ENCODE results near the gene NTPCR. TPM values are rescaled to one million over a fixed set of nuclear protein-coding genes. Genes with fewer than 3 reads are reported as not detected.
A peak's percentile ranks its signal among the peaks of the same experiment; 100 is the strongest.
"Not testable (repeated sequence)": the region's sequence is repeated elsewhere in the genome, so short reads cannot be mapped to it uniquely, and the experiment has no call there.

Gene NTPCR
- 11.4 TPM for total RNA-seq

GRCh38 chr1:232950197-232951176 is at the start of gene NTPCR:
TSS of gene NTPCR (plus strand) at chr1:232950611. CDS start at chr1:232950711, 100 bp downstream.
- DNase-seq: peak; percentile 85

DNA sequence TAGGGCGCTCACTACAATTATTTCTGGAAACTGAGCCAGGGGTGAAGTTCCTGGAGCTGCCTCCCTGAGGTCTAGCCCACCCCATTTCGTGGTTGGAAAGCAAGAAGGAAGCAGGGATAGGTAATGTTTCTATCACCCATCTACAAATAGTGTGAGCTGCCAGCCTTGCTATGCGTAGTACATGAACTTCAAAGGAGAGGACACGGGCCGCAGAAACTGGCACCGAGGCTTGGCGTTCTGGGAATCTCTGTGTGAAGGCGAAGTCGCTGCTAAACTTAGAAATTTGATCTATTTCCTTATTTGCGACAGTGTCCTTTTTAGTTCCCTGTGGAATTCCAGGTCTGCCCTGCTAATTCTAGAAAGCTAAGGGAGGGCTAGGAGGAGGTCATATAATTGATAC is 49.6 kb upstream of the NTPCR start:
- DNase-seq: no peak

DNA sequence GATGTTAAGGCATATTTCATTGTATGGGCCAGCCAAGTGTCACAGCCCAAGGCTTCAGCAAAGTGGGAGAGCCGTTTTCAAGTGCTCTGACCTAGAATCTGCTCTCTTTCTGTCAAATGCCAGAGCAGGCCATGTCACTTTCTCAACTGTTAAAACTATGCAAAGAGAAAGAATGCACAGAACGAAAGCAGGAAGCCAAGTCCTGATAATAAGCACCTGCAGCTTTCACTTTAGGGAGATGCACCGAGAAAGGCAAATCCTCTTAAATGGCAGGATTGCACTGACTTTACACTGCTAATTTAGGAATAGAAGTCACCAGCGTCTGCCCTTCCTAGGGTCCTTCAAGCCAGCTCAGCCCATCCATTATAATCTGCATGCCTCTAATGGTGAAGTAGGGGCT is 49.2 kb upstream of the NTPCR start:
- DNase-seq: no peak

DNA sequence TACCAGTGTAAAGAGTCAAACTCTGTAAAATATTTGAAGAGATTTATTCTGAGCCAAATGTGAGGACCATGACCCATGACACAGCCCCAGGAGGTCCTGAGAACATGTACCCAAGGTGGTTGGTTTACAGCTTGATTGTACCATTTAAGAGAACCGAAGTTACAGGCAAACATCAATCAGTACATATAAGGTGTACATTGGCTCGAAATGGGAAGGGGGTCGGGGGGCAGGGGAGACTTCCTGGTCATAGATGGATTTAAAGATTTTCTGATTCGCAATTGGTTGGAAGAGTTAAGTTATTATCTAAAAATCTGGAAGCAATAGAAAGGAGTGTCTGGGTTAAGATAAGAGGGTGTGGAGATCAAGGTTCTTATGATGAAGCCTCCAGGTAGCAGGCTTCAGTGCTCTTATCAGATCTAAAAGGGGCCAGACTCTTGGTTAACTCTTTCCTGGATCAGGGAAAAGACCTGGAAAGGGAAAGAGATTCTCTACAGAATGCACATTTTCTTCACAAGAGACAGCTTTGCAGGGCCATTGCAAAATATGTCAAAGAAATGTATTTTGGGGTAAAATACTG is 47.5 kb upstream of the NTPCR start:
- no peak for DNase-seq

- DNase-seq: no peak
Measured at GRCh38 chr1:232904131-232904530, 46.3 kb upstream of the NTPCR start.

- no peak for DNase-seq
Measured at GRCh38 chr1:232904566-232904965, 45.8 kb upstream of the NTPCR start.

- DNase-seq: no peak
Measured at GRCh38 chr1:232905331-232906034, 44.9 kb upstream of the NTPCR start.

DNA sequence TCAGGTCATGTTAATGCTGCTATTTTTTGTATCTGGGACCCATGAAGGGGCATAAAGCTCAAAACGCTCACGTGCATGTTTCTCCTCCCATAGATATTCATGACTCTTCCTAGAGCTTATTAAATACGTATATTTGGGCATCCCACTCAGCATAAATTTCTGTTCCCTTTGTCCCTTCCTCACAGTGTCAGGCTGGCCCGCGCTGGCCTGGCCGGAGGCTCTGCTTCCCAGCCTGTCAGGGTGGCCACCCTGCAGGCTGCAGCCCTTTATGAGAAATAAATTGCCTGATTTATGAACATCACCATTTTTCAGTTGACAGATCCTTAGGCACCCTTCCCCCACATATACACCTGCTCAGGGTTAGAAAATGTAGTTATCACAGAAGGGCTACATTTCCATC is 44.0 kb upstream of the NTPCR start:
- no peak for DNase-seq

GRCh38 chr1:232908831-232909230 is 41.6 kb upstream of the NTPCR start:
- DNase-seq: no peak

DNA sequence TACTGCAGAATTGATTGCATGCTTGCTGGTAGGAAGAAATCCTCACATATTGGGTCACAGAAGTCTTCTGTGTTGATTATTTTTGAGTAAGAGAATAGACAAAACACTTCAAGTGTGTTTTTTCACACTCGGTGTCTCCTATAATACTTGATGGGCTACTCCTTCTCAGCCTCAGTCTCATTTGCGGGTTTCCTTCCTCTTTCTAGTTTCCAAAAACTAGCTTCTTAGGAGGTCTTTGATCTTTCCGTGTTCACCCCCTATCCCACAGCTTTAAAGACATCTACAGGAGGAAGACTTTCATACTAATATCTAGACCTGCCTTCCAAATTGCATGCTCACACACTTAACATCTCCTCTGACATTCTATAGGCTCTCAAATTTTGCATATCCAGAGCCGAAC is 40.7 kb upstream of the NTPCR start:
- DNase-seq: no peak

DNA sequence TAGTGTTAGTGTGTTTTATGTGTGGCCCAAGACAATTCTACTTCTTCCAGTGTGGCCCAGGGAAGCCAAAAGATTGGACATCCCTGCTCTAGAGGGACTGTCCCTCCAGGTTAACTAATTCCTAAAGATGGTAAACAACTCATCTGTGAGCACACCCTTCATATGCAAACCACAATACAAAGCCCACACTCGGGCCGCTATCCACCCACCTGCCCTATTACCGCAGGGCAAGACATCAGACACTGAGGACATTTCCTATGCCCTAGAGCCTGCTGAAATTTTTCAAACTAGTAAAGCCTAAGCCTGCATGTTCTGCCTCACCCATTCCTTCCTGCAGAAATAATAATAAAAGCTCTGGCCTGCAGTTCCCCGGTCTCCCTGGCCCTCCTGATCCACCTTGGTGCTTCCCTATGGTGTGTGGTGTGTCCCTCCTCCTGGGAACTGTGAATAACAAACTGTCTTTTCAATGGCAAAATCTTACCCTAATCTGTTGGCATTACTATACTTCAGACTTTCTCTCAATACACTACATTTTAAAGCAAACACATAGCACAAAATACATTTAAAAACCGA is 39.3 kb upstream of the NTPCR start:
- no peak for DNase-seq

DNA sequence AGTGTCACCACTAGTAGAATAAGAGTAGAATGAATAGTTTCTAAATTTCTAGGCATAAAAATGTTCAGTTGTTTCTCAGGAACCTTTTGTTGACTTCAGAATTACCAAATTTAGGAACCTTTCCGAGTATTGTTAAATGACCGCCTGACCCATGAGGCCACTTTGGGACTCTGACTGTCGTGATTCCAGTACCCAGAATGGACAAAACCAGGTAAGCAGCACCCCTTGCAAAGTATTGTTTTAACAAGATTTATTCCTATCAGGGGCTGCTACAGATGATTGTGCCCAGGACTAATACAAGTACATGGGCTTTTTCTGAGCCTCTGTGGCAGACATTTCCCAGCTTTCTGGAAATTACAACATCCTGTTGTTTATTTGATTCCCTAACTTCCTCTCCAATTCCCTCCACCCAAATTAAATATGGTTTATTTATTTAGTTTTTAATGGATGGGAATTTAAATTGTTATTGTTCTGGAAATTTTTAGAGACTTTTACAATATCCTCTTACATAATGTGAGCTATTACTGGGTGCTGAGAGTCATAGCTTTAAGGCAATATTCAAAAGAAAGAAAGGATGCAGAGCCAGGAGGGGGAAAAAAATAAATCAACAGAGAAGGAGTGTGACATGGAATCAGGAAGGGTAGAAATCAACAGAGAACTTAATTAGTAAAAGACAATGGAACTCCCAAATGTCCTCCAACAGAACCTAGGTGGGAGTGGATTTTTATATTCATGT is 37.4 kb upstream of the NTPCR start:
- no peak for DNase-seq

DNA sequence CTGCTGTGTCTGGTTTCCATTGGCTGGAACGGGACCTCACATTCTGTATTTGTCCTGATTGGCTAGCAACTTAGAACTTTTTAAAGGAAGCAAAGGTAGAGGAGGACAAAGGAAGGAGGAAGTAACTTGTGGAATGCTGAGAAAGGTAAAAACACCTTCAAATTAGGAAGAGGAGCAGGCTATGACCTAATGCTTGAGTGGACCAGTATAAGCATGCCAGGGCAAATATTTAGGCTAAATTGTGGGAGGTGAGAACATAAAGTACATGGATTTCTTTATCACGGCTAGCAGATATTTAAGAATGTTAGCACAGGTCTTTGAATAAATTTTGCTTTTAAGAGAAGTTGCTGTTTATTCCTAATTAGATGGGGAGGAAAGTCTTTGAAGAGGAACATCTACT is 36.1 kb upstream of the NTPCR start:
- DNase-seq: not testable (repeated sequence)

GRCh38 chr1:232915212-232915611 is 35.2 kb upstream of the NTPCR start:
- no peak for DNase-seq

GRCh38 chr1:232917053-232917452 is 33.4 kb upstream of the NTPCR start:
- DNase-seq: no peak

DNA sequence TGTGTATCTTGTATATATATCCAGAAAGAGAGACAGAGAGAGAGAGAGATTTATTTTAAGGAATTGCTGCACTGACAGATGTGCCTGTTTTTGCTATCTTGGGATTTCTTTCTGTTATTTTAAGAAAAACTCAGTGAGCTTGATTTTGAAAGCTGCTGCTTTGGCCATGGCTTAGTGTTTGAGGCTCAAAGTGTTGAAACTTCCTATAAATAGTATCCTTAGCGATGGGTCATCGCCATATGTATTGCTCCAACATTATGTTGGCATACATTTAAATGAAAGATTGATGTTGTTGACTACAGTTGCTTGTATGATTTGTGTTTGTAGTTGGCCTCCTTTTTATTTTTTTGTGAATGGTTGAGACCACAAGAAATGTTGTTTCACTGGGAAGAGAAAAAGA is 29.0 kb upstream of the NTPCR start:
- DNase-seq: peak; percentile 28

GRCh38 chr1:232922485-232922884 is 27.9 kb upstream of the NTPCR start:
- DNase-seq: peak; percentile 36

DNA sequence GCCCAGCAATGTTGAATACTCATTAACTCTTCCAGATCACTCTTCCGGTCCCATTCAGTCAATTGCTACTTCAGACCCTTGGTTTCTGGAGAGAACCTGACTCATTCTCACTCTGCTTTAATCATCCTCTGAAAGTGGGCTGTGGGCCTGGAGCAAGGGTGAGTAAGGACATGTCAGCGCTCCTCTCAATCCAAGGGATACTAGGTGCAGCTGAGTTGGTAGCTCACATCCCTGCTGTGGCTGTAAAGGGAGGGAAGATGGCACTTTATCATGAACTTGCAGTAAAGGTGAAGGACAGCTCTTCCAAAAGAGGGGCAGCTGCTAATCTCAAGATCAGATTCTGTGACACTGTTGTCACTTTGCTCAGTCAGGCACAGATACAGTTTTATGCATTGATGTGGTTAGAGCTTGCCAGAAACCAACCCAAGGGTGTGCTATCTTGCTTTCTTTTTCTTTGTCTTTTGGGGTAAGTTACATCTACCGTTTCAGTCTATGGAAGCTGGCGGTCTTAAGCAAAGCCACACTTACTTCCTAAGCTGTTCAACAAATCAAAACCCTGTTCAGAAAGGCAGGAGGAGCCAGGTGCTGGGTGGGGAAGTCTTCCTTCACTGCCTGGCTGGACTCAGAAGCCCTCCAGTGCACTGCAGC is 26.5 kb upstream of the NTPCR start:
- no peak for DNase-seq

DNA sequence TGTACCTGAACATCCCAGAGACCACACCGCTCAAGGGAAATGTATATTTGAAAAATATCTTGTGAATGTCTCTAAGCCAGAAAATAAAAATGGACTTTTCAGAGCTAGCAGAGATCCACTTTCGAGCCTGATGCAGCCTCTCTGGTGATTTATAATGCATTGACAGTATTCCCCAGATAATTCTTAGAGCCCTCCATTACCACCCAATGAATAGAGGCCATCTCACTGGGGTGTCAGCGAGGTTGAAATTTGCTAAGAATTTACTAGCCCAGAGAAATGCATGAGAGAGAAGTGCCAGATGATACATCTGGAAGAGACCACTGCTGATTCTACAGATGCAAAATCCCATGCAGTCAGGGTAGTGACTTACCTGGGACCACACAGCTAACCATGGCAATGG is 25.5 kb upstream of the NTPCR start:
- DNase-seq: no peak

DNA sequence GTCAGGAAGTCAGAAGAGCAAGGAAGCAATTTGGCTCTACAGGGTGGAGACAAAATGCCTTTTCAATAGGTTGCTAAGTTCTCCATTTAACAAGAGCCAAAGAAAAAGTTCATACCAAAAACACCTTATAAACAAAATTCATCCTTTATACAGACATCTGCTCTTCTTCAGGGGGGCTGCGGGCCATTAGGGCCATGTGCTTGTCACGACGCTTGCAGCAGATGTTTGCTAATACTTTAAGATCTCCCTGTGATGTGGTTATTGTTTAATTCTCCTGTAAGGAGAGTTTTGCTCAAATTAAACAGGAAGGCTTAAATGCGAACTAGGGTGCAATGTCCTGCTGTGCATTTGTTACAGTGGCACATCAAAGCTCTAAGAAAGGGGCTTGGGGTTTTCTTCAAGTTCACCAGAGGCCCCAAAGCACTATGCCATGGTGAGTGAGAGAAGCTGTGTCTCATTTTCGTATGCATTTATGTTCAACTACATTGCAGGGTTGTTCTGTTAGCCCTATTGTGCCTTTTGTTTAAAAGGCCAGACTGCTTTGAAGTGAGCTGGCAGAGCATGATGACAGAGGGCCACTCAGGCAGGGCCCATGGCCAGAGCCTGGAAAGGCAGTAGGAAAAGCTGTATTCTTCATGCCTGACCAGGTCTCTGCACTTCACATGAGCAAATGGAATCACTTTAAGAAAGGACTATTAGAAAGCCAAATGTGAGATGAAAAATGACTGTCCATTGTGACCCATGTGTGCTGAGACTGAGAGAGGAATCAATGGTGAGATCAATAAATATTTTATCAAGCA is 24.8 kb upstream of the NTPCR start:
- DNase-seq: peak; percentile 8

GRCh38 chr1:232927166-232927565 is 23.2 kb upstream of the NTPCR start:
- DNase-seq: not testable (repeated sequence)

All from skin of body (tissue), 2 donors.